ENCODE results near the gene ATP5F1B. TPM values are rescaled to one million over a fixed set of nuclear protein-coding genes. Genes with fewer than 3 reads are reported as not detected.

The ATP5F1B gene
- total RNA-seq, 1 experiment from 2014 or later: 999 TPM

DNA sequence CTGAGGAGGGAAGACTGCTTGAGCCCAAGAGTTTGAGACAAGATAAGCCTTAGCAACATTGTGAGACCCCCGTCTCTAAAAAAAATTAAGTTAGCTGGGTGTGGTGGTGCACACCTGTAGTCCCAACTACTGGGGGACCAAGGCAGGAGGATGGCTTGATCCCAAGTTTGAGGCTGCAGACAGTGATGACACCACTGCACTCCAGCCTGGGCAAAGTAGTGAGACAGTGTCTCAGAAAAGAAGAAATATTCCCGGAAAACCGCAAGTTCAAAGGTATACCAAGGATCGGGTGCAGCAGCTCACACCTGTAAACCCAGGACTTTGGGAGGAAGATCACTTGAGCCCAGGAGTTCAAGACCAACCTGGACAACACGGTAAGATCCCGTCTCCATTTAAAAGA is 36.5 kb upstream of the ATP5F1B start:
- no peak for TF ChIP-seq TCF7L2 (IDR thresholded peaks at IDR 0.05; ENCODE audit: low read depth, low read length)
- TF ChIP-seq POLR2AphosphoS5 (IDR thresholded peaks at IDR 0.05; ENCODE audit: low read depth, low read length): no peak
- TF ChIP-seq SIN3A (IDR thresholded peaks at IDR 0.05; ENCODE audit: borderline replicate concordance, insufficient read depth, low read depth, low read length): no peak
- TF ChIP-seq, protein P1, sequence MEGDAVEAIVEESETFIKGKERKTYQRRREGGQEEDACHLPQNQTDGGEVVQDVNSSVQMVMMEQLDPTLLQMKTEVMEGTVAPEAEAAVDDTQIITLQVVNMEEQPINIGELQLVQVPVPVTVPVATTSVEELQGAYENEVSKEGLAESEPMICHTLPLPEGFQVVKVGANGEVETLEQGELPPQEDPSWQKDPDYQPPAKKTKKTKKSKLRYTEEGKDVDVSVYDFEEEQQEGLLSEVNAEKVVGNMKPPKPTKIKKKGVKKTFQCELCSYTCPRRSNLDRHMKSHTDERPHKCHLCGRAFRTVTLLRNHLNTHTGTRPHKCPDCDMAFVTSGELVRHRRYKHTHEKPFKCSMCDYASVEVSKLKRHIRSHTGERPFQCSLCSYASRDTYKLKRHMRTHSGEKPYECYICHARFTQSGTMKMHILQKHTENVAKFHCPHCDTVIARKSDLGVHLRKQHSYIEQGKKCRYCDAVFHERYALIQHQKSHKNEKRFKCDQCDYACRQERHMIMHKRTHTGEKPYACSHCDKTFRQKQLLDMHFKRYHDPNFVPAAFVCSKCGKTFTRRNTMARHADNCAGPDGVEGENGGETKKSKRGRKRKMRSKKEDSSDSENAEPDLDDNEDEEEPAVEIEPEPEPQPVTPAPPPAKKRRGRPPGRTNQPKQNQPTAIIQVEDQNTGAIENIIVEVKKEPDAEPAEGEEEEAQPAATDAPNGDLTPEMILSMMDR (IDR thresholded peaks at IDR 0.05): no peak
- TF ChIP-seq, protein P2, sequence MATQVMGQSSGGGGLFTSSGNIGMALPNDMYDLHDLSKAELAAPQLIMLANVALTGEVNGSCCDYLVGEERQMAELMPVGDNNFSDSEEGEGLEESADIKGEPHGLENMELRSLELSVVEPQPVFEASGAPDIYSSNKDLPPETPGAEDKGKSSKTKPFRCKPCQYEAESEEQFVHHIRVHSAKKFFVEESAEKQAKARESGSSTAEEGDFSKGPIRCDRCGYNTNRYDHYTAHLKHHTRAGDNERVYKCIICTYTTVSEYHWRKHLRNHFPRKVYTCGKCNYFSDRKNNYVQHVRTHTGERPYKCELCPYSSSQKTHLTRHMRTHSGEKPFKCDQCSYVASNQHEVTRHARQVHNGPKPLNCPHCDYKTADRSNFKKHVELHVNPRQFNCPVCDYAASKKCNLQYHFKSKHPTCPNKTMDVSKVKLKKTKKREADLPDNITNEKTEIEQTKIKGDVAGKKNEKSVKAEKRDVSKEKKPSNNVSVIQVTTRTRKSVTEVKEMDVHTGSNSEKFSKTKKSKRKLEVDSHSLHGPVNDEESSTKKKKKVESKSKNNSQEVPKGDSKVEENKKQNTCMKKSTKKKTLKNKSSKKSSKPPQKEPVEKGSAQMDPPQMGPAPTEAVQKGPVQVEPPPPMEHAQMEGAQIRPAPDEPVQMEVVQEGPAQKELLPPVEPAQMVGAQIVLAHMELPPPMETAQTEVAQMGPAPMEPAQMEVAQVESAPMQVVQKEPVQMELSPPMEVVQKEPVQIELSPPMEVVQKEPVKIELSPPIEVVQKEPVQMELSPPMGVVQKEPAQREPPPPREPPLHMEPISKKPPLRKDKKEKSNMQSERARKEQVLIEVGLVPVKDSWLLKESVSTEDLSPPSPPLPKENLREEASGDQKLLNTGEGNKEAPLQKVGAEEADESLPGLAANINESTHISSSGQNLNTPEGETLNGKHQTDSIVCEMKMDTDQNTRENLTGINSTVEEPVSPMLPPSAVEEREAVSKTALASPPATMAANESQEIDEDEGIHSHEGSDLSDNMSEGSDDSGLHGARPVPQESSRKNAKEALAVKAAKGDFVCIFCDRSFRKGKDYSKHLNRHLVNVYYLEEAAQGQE (IDR thresholded peaks at IDR 0.05; ENCODE audit: insufficient read depth in 1 of 2, low read depth in 2 of 2, low read length in 1 of 2): no peak
- intact Hi-C loops (cut with micrococcal nuclease; ENCODE audit: unreplicated experiment) (no loop called here), in situ Hi-C loops (cut with HindIII; ENCODE audit: low pct_unique_long_range_greater_than_20kb, low sequenced_read_pairs) (no loop called here)
- H3K9me3 ChIP-seq (ENCODE audit: control insufficient read depth, insufficient read depth, low read depth, low read length): no peaks in the 10 kb centered on the region
- no peak for DNase-seq (ENCODE audit: low read depth, low spot score)
- no peak overlapping the region for H3K4me3 ChIP-seq (ENCODE audit: low read depth in 2 of 2, low read length in 2 of 2)
- CTCF ChIA-PET: no interaction called here
- H3K36me3 ChIP-seq (ENCODE audit: control insufficient read depth, insufficient read depth, low read length): peaks cover 4% of the 10 kb centered on the region
- no peak overlapping the region for H3K27ac ChIP-seq (ENCODE audit: low read length)
- ATAC-seq: no peak
- BruUV-seq (replicated peaks): no TSS peak
- H3K27me3 ChIP-seq (ENCODE audit: control insufficient read depth, insufficient read depth, low read length): no peaks in the 10 kb centered on the region
- POLR2A ChIA-PET: interaction anchor here (0.6 kb wide), 1 partner anchor 9 kb away, joined by 3 read pairs; no protein-coding TSS in a partner anchor
- peaks cover 6% of the 10 kb centered on the region; the same call in 1 of the 2 replicates for H3K4me1 ChIP-seq (ENCODE audit: control insufficient read depth, insufficient read depth, low read length)

DNA sequence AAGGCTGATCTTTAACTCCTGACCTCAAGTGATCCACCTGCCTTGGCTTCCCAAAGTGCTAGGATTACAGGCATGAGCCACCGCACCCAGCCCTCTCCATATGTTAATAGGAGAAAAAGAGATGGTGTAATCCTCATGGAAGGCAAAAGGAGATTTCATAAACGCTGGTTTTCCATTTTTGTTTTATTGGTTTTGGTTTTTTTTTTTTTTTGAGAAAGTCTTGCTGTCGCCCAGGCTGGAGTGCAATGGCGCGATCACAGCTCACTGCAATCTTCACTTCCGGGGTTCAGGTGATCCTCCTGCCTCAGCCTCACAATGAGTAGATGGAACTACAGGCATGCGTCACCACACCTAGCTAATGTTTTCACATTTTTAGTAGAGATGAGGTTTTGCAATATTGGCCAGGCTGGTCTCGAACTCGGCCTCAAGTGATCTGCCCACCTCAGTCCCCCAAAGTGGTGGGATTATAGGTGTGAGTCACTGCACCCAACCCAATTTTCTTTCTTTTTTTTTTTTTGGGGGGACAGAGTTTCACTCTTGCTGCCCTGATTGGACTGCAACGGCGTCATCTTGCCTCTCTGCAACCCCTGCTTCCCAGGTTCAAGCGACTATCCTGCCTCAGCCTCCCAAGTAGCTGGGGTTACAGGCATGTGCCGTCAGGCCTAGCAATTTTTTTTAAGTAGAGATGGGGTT is 34.2 kb upstream of the ATP5F1B start:
- TF ChIP-seq, protein P1 (IDR thresholded peaks at IDR 0.05): no peak
- TF ChIP-seq SIN3A (IDR thresholded peaks at IDR 0.05; ENCODE audit: borderline replicate concordance, insufficient read depth, low read depth, low read length) (no peak), TCF7L2 (IDR thresholded peaks at IDR 0.05; ENCODE audit: low read depth, low read length) (no peak), POLR2AphosphoS5 (IDR thresholded peaks at IDR 0.05; ENCODE audit: low read depth, low read length) (no peak)
- TF ChIP-seq, protein P2 (IDR thresholded peaks at IDR 0.05; ENCODE audit: insufficient read depth in 1 of 2, low read depth in 2 of 2, low read length in 1 of 2): no peak
- BruUV-seq (replicated peaks): no TSS peak
- H3K9me3 ChIP-seq (ENCODE audit: control insufficient read depth, insufficient read depth, low read depth, low read length): no peaks in the 10 kb centered on the region
- POLR2A ChIA-PET: no interaction called here
- ATAC-seq: no peak
- CTCF ChIA-PET: interaction anchor here (0.6 kb wide), 1 partner anchor 317 kb away, joined by 3 read pairs; no protein-coding TSS in a partner anchor
- H3K4me1 ChIP-seq (ENCODE audit: control insufficient read depth, insufficient read depth, low read length): peaks cover 9% of the 10 kb centered on the region; the same call in 1 of the 2 replicates
- intact Hi-C loops (cut with micrococcal nuclease; ENCODE audit: unreplicated experiment): no loop called here
- H3K4me3 ChIP-seq (ENCODE audit: low read depth in 2 of 2, low read length in 2 of 2): no peak overlapping the region
- in situ Hi-C loops (cut with HindIII; ENCODE audit: low pct_unique_long_range_greater_than_20kb, low sequenced_read_pairs): no loop called here
- H3K36me3 ChIP-seq (ENCODE audit: control insufficient read depth, insufficient read depth, low read length): no peaks in the 10 kb centered on the region
- DNase-seq (ENCODE audit: low read depth, low spot score): no peak
- H3K27me3 ChIP-seq (ENCODE audit: control insufficient read depth, insufficient read depth, low read length): no peaks in the 10 kb centered on the region
- H3K27ac ChIP-seq (ENCODE audit: low read length): no peak overlapping the region
